Panc1 (cell line): Measurements from ENCODE around the gene UGT1A6. TPM values are rescaled to one million over a fixed set of nuclear protein-coding genes. Genes with fewer than 3 reads are reported as not detected.

Source experiments
- ATAC-seq: fragments of 200-7000 bp; cut with Tn5 transposase; 2 replicates; pipeline ENCODE4 v1.9.1; 2020; ENCODE audit warnings: mild to moderate bottlenecking, moderate library complexity
- BruUV-seq: library from RNA; stranded (reverse); fragments of 400-500 nt; replicated peaks from 2 replicates; lab custom pipeline; 2021; lab: Mats Ljungman, UMichigan
- CTCF ChIA-PET: fragments of 300-600 bp; sonication (Branson Sonifier 250); formaldehyde crosslinking; loops from one replicate; lab custom pipeline; 2022; ENCODE audit warnings: antibody characterized with exemption; lab: Charles Lee
- POLR2A ChIA-PET: fragments of 300-600 bp; sonication (Branson Sonifier 250); formaldehyde crosslinking; loops from one replicate; lab custom pipeline; 2022; ENCODE audit warnings: antibody characterized with exemption; lab: Charles Lee
- DNase-seq: peaks from one replicate; pipeline ENCODE4 v3.0.0-alpha.2; 2010; ENCODE audit warnings: low read depth, low spot score
- H3K27ac ChIP-seq: 2 replicates; pipeline ENCODE4 v1.5.1; 2011; ENCODE audit warnings: mild to moderate bottlenecking, low read length, inconsistent platforms
- H3K27me3 ChIP-seq: fragments of 200-500 bp; sonication (Bioruptor generic); 2 replicates; pipeline ENCODE4 v1.6.0; 2014; ENCODE audit warnings: low read length, inconsistent platforms; ENCODE audit not compliant: control insufficient read depth, insufficient read depth
- H3K36me3 ChIP-seq: fragments of 200-500 bp; sonication (Bioruptor generic); 2 replicates; pipeline ENCODE4 v1.5.1; 2014; ENCODE audit warnings: inconsistent platforms, mild to moderate bottlenecking, low read length, moderate library complexity; ENCODE audit not compliant: control insufficient read depth, insufficient read depth
- H3K4me1 ChIP-seq: 2 replicates; pipeline ENCODE4 v1.5.1; 2011; ENCODE audit warnings: inconsistent platforms, mild to moderate bottlenecking, low read length, moderate library complexity; ENCODE audit not compliant: control insufficient read depth, insufficient read depth
- H3K4me3 ChIP-seq, 2 experiments: 2 replicates each; pipeline ENCODE4 v1.5.1; 2011 to 2012; ENCODE audit warnings: low read depth in 2 of 2, low read length in 2 of 2, mild to moderate bottlenecking in 2 of 2, inconsistent platforms in 1 of 2, moderate library complexity in 1 of 2
- H3K9me3 ChIP-seq: fragments of 200-500 bp; sonication (Bioruptor generic); 2 replicates; pipeline ENCODE4 v1.5.1; 2014; ENCODE audit warnings: low read depth, mild to moderate bottlenecking, inconsistent platforms, low read length, moderate library complexity; ENCODE audit not compliant: control insufficient read depth, insufficient read depth
- CTCF ChIP-seq: fragments of 450-650 bp; IDR thresholded peaks from 2 replicates; pipeline ENCODE4 v1.5.1; 2017; ENCODE audit warnings: mild to moderate bottlenecking
- POLR2AphosphoS5 ChIP-seq: IDR thresholded peaks from 2 replicates; pipeline ENCODE4 v1.6.1; 2012; ENCODE audit warnings: mild to moderate bottlenecking, low read depth, low read length, moderate library complexity
- REST ChIP-seq, 2 experiments: IDR thresholded peaks; 2 replicates each; pipeline ENCODE4 v1.6.1; 2011 to 2012; ENCODE audit warnings: low read depth in 2 of 2, control low read depth in 1 of 2, low read length in 1 of 2, mild to moderate bottlenecking in 1 of 2, moderate library complexity in 1 of 2; ENCODE audit not compliant: insufficient read depth in 1 of 2
- SIN3A ChIP-seq: IDR thresholded peaks from 2 replicates; pipeline ENCODE4 v1.6.1; 2012; ENCODE audit warnings: low read depth, mild to moderate bottlenecking, low read length, moderate library complexity, borderline replicate concordance; ENCODE audit not compliant: insufficient read depth
- TCF7L2 ChIP-seq: IDR thresholded peaks from 2 replicates; pipeline ENCODE4 v1.6.1; 2011; ENCODE audit warnings: mild to moderate bottlenecking, low read depth, low read length, inconsistent platforms
- in situ Hi-C: cut with HindIII; loops from 2 replicates; pipeline ENCODE4 v1.10.0; 2016; ENCODE audit warnings: low sequenced_read_pairs, low pct_unique_long_range_greater_than_20kb
- intact Hi-C: fragments of 100-400 bp; cut with micrococcal nuclease; formaldehyde crosslinking; loops from one replicate; pipeline ENCODE4 v1.10.0; 2022; ENCODE audit not compliant: unreplicated experiment
- total RNA-seq: library from RNA; stranded (reverse); gene quantifications from one replicate; pipeline ENCODE4 v1.2.1, GENCODE V29; 2021; ENCODE audit not compliant: unreplicated experiment

UGT1A6 gene
- total RNA-seq, 1 experiment from 2014 or later = not detected

GRCh38 chr2:233708942-233709341, 16.3 kb downstream of the UGT1A6 start:
- POLR2A ChIA-PET = no interaction called here
- DNase-seq = no peak
- CTCF ChIA-PET = no interaction called here
- no peak for ATAC-seq
- Histone ChIP-seq H3K36me3 (no peaks in the 10 kb centered on the region), H3K4me1 (peaks cover 5% of the 10 kb centered on the region), H3K4me3 (no peak overlapping the region), H3K27ac (peak overlapping the region; percentile 30; the same call in 1 of the 2 replicates), H3K27me3 (no peaks in the 10 kb centered on the region), H3K9me3 (no peaks in the 10 kb centered on the region)
- TF ChIP-seq REST (IDR thresholded peaks at IDR 0.05; ENCODE audit: insufficient read depth in 1 of 2, low read depth in 2 of 2, low read length in 1 of 2) (no peak), SIN3A (no peak), TCF7L2 (no peak), CTCF (no peak), POLR2AphosphoS5 (no peak)
- BruUV-seq = no TSS peak
- intact Hi-C loops = loop anchor here (5.0 kb wide), 1 partner anchor 222 kb away; no protein-coding TSS in a partner anchor
- in situ Hi-C loops = no loop called here

- peak; percentile 20 for DNase-seq
- ATAC-seq = peak; percentile 93
- TF ChIP-seq REST (IDR thresholded peaks at IDR 0.05; ENCODE audit: insufficient read depth in 1 of 2, low read depth in 2 of 2, low read length in 1 of 2) = 0 out of 4 replicates have a peak, but pooled peaks of 1 of the 2 experiments have one; percentile 57
- TF ChIP-seq POLR2AphosphoS5 = no peak
- no peak for TF ChIP-seq SIN3A
- TF ChIP-seq TCF7L2 = no peak
- peak; percentile 94 for TF ChIP-seq CTCF
- Histone ChIP-seq H3K36me3 (no peaks in the 10 kb centered on the region), H3K4me3 (no peak overlapping the region), H3K4me1 (peaks cover 3% of the 10 kb centered on the region), H3K27ac (peak overlapping the region; percentile 24; the same call in 1 of the 2 replicates), H3K9me3 (no peaks in the 10 kb centered on the region), H3K27me3 (no peaks in the 10 kb centered on the region)
- intact Hi-C loops = no loop called here
- ChIA-PET CTCF (interaction anchor here (0.7 to 0.9 kb wide), 2 partner anchors 10 to 357 kb away, joined by 3 to 4 read pairs; partner anchors contain the start of gene DGKD), POLR2A (no interaction called here)
- BruUV-seq = no TSS peak
- in situ Hi-C loops = no loop called here
These were observed 18.8 kb downstream of the UGT1A6 start for GRCh38 chr2:233711312-233712008.
